ENCODE measurements around the gene FANCM.

Gene FANCM

DNA sequence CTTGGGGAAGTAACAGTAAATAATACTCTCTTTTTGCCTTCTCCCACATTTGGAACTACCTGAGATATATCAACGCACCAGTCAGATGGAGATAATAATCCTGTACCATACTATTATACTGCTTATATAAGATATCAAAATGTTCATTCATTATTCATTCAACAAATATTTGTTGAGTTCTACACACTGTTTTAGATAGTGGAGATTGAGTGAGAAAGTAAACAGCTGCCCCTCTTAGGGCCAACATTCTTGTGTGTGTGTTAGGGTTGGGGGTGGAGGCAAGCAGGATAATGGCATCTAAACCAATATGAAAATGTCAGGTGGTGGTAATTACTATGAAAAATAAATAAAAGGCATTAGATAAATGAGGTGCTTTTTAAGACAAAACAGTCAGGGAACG is 103.3 kb downstream of the FANCM start:
- no peak for DNase-seq

DNA sequence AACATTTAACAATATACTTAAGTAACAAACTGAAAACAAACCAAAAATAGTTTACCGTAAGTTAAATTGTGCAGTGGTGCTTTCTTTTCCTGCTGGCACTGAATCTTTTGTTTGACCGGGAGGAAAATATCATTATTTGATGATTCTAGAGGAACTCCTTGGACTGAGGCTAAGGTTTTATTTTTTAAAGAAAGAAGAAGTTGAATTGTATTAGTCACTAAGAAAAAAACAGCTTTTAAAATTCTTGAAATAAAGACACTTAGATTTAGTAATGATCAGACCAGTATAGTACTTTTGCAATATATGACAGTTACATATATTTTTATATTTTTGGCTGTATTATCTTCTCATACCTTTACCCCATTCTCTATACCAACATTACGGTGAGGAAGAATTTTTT is 107.0 kb downstream of the FANCM start:
- DNase-seq: no peak

DNA sequence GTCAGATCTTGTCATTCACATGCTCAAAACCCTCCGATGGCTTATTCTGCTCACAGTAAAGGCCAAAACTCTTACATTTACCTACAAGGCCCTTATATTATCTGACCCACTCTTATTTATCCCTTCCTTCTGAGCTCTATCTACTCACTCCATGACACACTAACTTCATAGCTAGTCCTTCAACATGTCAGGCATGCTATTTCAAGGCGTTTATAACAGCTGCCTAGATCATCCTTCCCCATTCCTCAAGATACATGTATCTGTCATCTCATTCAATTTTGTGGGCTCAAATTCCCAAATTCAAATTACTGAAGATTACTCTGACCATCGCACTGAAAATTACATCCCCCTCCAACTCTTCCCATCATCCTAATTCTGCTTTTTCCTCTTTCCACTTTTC is 110.4 kb downstream of the FANCM start:
- DNase-seq: no peak

DNA sequence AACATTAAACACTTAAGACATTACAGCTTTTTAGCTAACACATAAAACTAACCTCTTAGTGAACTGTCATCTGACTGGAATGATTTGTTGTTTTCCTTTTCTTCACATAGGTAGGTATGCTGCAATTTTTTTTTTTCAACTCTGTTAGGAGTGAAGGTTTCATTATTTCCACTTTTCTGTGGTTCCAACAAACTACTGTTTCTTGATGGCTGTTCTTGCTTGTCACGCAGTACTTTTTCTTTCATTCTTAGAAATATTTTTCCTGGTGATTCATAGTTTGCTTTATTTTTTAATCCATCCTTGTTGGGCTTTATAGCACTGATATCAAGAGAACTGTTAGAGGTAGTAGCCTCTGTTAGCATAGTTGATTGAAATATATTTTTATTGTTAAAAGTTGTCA is 111.0 kb downstream of the FANCM start:
- DNase-seq: no peak

- DNase-seq: no peak
Measured at GRCh38 chr14:45247427-45247826, 111.7 kb downstream of the FANCM start.

DNA sequence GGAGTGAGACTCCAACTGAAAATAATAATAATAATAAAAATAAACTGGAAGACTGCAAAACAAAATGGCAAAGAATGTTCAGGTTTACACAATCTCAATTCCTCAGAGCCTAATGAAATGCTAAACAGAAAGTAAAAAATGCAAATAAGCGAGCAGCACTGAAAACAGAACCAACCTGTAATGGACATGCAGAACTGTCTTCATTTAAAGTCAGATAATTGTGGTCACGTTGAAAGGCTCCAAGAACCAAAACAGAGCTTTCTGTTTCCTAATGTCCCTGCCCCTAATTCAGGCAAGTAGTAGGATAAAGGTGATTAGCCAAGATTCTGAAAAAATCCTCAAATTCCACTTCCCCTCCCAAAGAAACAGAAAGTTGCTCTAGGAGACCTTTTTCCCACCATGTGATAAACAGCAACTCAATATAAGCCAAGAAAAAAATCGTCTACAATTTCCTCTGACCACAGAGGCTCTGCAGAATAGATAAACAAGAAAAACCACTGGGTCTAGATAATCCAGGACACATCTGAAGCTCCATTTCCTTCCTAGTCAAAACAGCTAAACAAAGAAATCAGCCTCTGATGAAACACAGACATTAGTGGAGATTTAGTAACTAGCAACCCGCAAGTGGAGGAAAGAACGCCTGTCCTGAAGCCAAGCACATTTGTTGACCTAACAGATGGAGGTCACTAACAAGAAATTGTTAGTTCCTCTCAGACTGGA is 114.3 kb downstream of the FANCM start:
- no peak for DNase-seq
